SU-DHL-6 (cell line): ENCODE results near the gene NOTUM.

ENCODE experiments used
- EZH2phosphoT487 ChIP-seq: fragments of 200-600 bp; sonication (generic), shearing (Covaris generic); conservative IDR thresholded peaks from 2 replicates; pipeline ENCODE4 v1.6.1; 2018; ENCODE audit warnings: mild to moderate bottlenecking, antibody characterized with exemption, low read length, moderate library complexity, mixed read lengths
- TF ChIP-seq, protein P1 (sequence below): fragments of 200-600 bp; sonication (generic); IDR thresholded peaks from one replicate; pipeline ENCODE4 v1.5.1; 2017; ENCODE audit warnings: antibody characterized with exemption, mild to moderate bottlenecking, low read length, moderate library complexity; ENCODE audit not compliant: insufficient read depth, poor library complexity, severe bottlenecking

GRCh38 chr17:81947189-81947588 lies 13.8 kb downstream of the NOTUM start, which contains the start of gene MYADML2:
- TF ChIP-seq, protein P1, sequence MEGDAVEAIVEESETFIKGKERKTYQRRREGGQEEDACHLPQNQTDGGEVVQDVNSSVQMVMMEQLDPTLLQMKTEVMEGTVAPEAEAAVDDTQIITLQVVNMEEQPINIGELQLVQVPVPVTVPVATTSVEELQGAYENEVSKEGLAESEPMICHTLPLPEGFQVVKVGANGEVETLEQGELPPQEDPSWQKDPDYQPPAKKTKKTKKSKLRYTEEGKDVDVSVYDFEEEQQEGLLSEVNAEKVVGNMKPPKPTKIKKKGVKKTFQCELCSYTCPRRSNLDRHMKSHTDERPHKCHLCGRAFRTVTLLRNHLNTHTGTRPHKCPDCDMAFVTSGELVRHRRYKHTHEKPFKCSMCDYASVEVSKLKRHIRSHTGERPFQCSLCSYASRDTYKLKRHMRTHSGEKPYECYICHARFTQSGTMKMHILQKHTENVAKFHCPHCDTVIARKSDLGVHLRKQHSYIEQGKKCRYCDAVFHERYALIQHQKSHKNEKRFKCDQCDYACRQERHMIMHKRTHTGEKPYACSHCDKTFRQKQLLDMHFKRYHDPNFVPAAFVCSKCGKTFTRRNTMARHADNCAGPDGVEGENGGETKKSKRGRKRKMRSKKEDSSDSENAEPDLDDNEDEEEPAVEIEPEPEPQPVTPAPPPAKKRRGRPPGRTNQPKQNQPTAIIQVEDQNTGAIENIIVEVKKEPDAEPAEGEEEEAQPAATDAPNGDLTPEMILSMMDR = no peak
- no peak for TF ChIP-seq EZH2phosphoT487
